ENCODE results near the gene P2RY1. TPM values are rescaled to one million over a fixed set of nuclear protein-coding genes. Genes with fewer than 3 reads are reported as not detected.

Gene P2RY1
- total RNA-seq, 1 experiment from 2014 or later: 6.3 TPM

DNA sequence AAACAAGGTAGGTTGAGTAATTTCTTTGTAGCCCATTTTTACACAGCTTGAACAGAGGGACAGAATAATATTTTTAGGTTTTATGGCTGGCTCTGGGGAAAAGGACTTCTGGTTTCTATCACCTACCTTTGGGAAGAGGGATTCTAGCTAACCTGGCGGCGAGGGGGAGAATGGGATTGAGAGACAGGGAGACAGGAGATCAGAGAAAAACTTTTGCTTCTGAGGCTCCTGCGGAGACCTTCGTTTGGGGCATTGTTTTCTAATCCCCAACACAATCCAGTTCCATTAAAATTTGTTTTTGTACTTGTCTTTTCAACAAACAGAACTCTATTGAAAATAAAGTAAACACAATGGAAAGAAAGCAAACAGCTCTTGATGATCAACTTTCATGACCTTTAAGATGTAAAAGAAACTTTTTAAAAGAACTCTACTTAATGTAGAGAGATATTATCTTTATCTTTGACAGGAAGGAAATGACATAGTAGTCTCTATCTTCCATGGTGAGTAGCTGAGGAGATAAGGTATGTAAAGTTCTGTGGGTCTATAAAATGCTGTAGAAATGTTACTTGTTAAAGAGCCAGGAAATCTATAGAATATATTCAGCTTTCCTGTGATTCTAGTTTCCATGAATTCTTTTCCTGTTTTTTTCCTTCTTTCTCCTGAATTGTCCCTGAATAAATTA lies 37.0 kb upstream of the P2RY1 start:
- no peak overlapping the region for H4K8ac ChIP-seq (replicated peaks; ENCODE audit: insufficient read length, low read depth, low read length)
- H3T11ph ChIP-seq (ENCODE audit: low read length): no peak overlapping the region
- no peaks in the 10 kb centered on the region for H3K79me2 ChIP-seq (ENCODE audit: insufficient read depth, low read length)
- H3K23ac ChIP-seq (ENCODE audit: insufficient read length, low read depth, low read length): no peak overlapping the region
- H4K20me1 ChIP-seq (ENCODE audit: control insufficient read depth, insufficient read depth, insufficient read length): no peaks in the 10 kb centered on the region
- no peak overlapping the region for H2BK5ac ChIP-seq (ENCODE audit: insufficient read length, low read length)
- H2AFZ ChIP-seq (ENCODE audit: low read length): no peak overlapping the region
- no peaks in the 10 kb centered on the region for H3K23me2 ChIP-seq (ENCODE audit: insufficient read length, low read depth, low read length, poor library complexity, severe bottlenecking)
- Mint-ChIP-seq H3K9me3 (no peaks in the 10 kb centered on the region; a peak in 2 of 5 replicates), H3K4me3 (no peak overlapping the region), H3K36me3 (ENCODE audit: insufficient read depth in 1 of 3, low read depth in 3 of 3) (peaks cover 0 to 3% (median 1%) of the 10 kb centered on the region in 3 experiments; a peak in 1 of 7 replicates), H3K27ac (no peak overlapping the region), H3K4me1 (peaks cover 4 to 9% of the 10 kb centered on the region in 2 experiments), H3K27me3 (ENCODE audit: low read depth) (peaks cover 1% of the 10 kb centered on the region; the same call in 1 of the 2 replicates)
- no peak for DNase-seq
- no peak overlapping the region for H3K4me2 ChIP-seq (ENCODE audit: insufficient read depth, insufficient read length, low read length)
- H3K9me3 ChIP-seq (ENCODE audit: control insufficient read depth, low read depth, low read length): no peaks in the 10 kb centered on the region
- H4K5ac ChIP-seq (ENCODE audit: insufficient read length, low read depth, low read length): no peak overlapping the region
- no peak overlapping the region for H2BK120ac ChIP-seq (ENCODE audit: low read depth, low read length, poor library complexity, severe bottlenecking)
- H3K4me1 ChIP-seq (ENCODE audit: insufficient read depth, low read length): no peaks in the 10 kb centered on the region
- H3K79me1 ChIP-seq (ENCODE audit: insufficient read depth, low read depth, low read length, poor library complexity, severe bottlenecking): no peaks in the 10 kb centered on the region
- H2BK20ac ChIP-seq (ENCODE audit: low read depth, low read length, poor library complexity, severe bottlenecking): no peak overlapping the region
- no peak overlapping the region for H3K56ac ChIP-seq (ENCODE audit: insufficient read length, low read depth, low read length)
- H3K18ac ChIP-seq (ENCODE audit: insufficient read length, low read depth, low read length): no peak overlapping the region
- no peak overlapping the region for H3K14ac ChIP-seq (ENCODE audit: insufficient read depth, low read length)
- H2BK15ac ChIP-seq (ENCODE audit: low read depth, low read length): no peak overlapping the region
- TF ChIP-seq, protein P1, sequence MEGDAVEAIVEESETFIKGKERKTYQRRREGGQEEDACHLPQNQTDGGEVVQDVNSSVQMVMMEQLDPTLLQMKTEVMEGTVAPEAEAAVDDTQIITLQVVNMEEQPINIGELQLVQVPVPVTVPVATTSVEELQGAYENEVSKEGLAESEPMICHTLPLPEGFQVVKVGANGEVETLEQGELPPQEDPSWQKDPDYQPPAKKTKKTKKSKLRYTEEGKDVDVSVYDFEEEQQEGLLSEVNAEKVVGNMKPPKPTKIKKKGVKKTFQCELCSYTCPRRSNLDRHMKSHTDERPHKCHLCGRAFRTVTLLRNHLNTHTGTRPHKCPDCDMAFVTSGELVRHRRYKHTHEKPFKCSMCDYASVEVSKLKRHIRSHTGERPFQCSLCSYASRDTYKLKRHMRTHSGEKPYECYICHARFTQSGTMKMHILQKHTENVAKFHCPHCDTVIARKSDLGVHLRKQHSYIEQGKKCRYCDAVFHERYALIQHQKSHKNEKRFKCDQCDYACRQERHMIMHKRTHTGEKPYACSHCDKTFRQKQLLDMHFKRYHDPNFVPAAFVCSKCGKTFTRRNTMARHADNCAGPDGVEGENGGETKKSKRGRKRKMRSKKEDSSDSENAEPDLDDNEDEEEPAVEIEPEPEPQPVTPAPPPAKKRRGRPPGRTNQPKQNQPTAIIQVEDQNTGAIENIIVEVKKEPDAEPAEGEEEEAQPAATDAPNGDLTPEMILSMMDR (conservative IDR thresholded peaks at IDR 0.05): no peak
- no peak overlapping the region for H3K9ac ChIP-seq (ENCODE audit: extremely low read depth, insufficient read length, low read length)
- no peak overlapping the region for H2AK5ac ChIP-seq (ENCODE audit: insufficient read length, low read length)
- no peaks in the 10 kb centered on the region for H3K27me3 ChIP-seq (ENCODE audit: insufficient read depth, low read length)
- no peak overlapping the region for H4K91ac ChIP-seq (ENCODE audit: insufficient read length, low read depth, low read length)
- no peak overlapping the region for H3K27ac ChIP-seq (ENCODE audit: insufficient read length, low read depth, low read length)
- WGBS (ENCODE audit: extremely low coverage, insufficient read length, low lambda C conversion rate): no CpG with 5 or more reads among the region's 4 CpGs
- H3K4ac ChIP-seq (ENCODE audit: low read depth, low read length): no peak overlapping the region
- H2BK12ac ChIP-seq (ENCODE audit: insufficient read length, low read depth, low read length): no peak overlapping the region
